ENCODE data around the gene PCDH7.

DNA sequence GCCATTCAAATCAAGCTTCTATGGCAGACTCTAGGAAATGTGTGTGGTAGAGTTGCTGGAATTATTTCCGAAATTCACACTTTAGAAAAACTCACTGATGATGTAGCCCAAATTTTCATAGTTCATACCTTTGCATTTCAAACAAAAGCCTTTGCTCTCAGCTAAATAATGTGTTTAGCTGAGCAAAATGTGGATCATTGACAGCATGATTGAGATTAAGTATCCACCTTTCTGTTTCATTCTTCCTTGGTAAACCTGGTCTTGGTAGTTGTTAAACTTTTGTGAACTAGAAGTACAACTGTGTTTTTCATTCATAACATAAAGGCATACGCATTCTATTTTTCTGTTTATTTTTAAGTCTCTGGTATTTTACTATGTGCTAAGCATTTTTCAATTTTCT is 7.2 kb downstream of the PCDH7 start:
- TF ChIP-seq CTCF (IDR thresholded peaks at IDR 0.05) = no peak
- no peak for TF ChIP-seq POLR2A (IDR thresholded peaks at IDR 0.05)
